DOHH2 (cell line): ENCODE data around the gene ZMYND8.

Experiments
- H3F3A ChIP-seq: fragments of 200-600 bp; sonication (generic), shearing (Covaris generic); 2 replicates; pipeline ENCODE4 v1.6.0; 2016; ENCODE audit warnings: antibody characterized with exemption, mild to moderate bottlenecking; ENCODE audit not compliant: control insufficient read depth, insufficient read depth
- H3K27ac ChIP-seq: fragments of 200-600 bp; sonication (generic); 2 replicates; pipeline ENCODE4 v1.5.1; 2014; ENCODE audit warnings: low read depth, mild to moderate bottlenecking, low read length, moderate library complexity
- H3K27me3 ChIP-seq: fragments of 200-600 bp; sonication (generic); 2 replicates; pipeline ENCODE4 v1.6.1; 2014; ENCODE audit warnings: mild to moderate bottlenecking, low read length, mixed read lengths; ENCODE audit not compliant: control insufficient read depth
- H3K36me3 ChIP-seq: fragments of 200-600 bp; sonication (generic); 2 replicates; pipeline ENCODE4 v1.6.1; 2014; ENCODE audit warnings: mild to moderate bottlenecking, low read length, moderate library complexity, mixed read lengths; ENCODE audit not compliant: control insufficient read depth
- H3K4me1 ChIP-seq: fragments of 200-600 bp; sonication (generic); 2 replicates; pipeline ENCODE4 v1.6.1; 2014; ENCODE audit warnings: mild to moderate bottlenecking, low read length, mixed read lengths; ENCODE audit not compliant: control insufficient read depth
- H3K4me2 ChIP-seq: fragments of 200-600 bp; sonication (generic); 2 replicates; pipeline ENCODE4 v1.6.0; 2014; ENCODE audit warnings: mild to moderate bottlenecking, low read length, moderate library complexity
- H3K4me3 ChIP-seq: fragments of 200-600 bp; sonication (generic); 2 replicates; pipeline ENCODE4 v1.5.1; 2014; ENCODE audit warnings: mild to moderate bottlenecking, low read length, mixed read lengths
- H3K79me2 ChIP-seq: fragments of 200-600 bp; sonication (generic); 2 replicates; pipeline ENCODE4 v1.6.1; 2014; ENCODE audit warnings: mild to moderate bottlenecking, low read length, mixed read lengths; ENCODE audit not compliant: control insufficient read depth
- H3K9me2 ChIP-seq: fragments of 200-600 bp; sonication (generic); replicated peaks from 2 replicates; pipeline ENCODE4 v1.6.1; 2014; ENCODE audit warnings: mild to moderate bottlenecking, low read length, mixed read lengths; ENCODE audit not compliant: control insufficient read depth
- H3K9me3 ChIP-seq: fragments of 200-600 bp; sonication (generic); 2 replicates; pipeline ENCODE4 v1.6.1; 2014; ENCODE audit warnings: antibody characterized with exemption, low read length, mixed read lengths; ENCODE audit not compliant: control insufficient read depth, insufficient read depth
- H4K20me1 ChIP-seq: fragments of 200-600 bp; sonication (generic); 2 replicates; pipeline ENCODE4 v1.6.0; 2014; ENCODE audit warnings: low read depth, mild to moderate bottlenecking, antibody characterized with exemption, low read length, moderate library complexity; ENCODE audit not compliant: control insufficient read depth, insufficient read depth
- EZH2phosphoT487 ChIP-seq: fragments of 200-600 bp; sonication (generic); IDR thresholded peaks from 2 replicates; pipeline ENCODE4 v1.6.1; 2017; ENCODE audit warnings: borderline replicate concordance, mild to moderate bottlenecking, antibody characterized with exemption, low read length, moderate library complexity, mixed read lengths
- TF ChIP-seq, protein P1 (sequence below): fragments of 200-600 bp; sonication (generic); IDR thresholded peaks from one replicate; pipeline ENCODE4 v1.5.1; 2014; ENCODE audit warnings: antibody characterized with exemption, mild to moderate bottlenecking, low read depth, low read length; ENCODE audit not compliant: poor library complexity, severe bottlenecking

ZMYND8 gene

GRCh38 chr20:47382746-47383415 is 26.4 kb upstream of the ZMYND8 start:
- TF ChIP-seq EZH2phosphoT487, result no peak
- TF ChIP-seq, protein P1, sequence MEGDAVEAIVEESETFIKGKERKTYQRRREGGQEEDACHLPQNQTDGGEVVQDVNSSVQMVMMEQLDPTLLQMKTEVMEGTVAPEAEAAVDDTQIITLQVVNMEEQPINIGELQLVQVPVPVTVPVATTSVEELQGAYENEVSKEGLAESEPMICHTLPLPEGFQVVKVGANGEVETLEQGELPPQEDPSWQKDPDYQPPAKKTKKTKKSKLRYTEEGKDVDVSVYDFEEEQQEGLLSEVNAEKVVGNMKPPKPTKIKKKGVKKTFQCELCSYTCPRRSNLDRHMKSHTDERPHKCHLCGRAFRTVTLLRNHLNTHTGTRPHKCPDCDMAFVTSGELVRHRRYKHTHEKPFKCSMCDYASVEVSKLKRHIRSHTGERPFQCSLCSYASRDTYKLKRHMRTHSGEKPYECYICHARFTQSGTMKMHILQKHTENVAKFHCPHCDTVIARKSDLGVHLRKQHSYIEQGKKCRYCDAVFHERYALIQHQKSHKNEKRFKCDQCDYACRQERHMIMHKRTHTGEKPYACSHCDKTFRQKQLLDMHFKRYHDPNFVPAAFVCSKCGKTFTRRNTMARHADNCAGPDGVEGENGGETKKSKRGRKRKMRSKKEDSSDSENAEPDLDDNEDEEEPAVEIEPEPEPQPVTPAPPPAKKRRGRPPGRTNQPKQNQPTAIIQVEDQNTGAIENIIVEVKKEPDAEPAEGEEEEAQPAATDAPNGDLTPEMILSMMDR, result no peak
- peaks cover 9% of the 10 kb centered on the region for H3K36me3 ChIP-seq
- no peaks in the 10 kb centered on the region for H3K9me2 ChIP-seq
- H3K27ac ChIP-seq, result no peak overlapping the region
- peaks cover 22% of the 10 kb centered on the region for H3K4me1 ChIP-seq
- H3K9me3 ChIP-seq, result no peaks in the 10 kb centered on the region
- H3K27me3 ChIP-seq, result no peaks in the 10 kb centered on the region
- H3K4me2 ChIP-seq, result no peak overlapping the region
- no peaks in the 10 kb centered on the region for H4K20me1 ChIP-seq
- H3K79me2 ChIP-seq, result 0 out of 2 replicates have a peak, but pooled peaks cover 3% of the 10 kb centered on the region
- H3K4me3 ChIP-seq, result no peak overlapping the region
- H3F3A ChIP-seq, result peaks cover 3% of the 10 kb centered on the region; the same call in 1 of the 2 replicates

DNA sequence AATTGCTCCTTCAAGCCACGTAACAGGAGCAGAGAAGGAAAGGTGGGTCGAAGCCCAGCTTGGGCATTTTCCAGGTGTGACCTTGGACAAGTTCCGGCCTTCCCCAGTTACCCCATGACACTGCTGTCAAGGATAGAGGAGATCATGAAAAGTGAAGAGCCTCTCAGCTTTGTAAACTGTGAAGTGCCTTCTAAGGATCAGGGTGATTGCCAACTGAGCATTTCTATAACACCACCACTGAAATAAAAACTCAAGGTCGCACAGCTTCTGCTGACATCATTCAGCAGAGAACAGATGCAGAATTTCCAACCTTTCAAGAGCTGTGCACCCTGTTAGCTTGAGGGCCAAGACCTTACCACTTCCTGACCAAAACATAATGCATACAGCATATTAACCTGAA is 24.0 kb upstream of the ZMYND8 start:
- H3K9me3 ChIP-seq, result no peaks in the 10 kb centered on the region
- H3F3A ChIP-seq, result peaks cover 3% of the 10 kb centered on the region; the same call in 1 of the 2 replicates
- no peaks in the 10 kb centered on the region for H3K9me2 ChIP-seq
- no peak overlapping the region for H3K4me3 ChIP-seq
- no peak overlapping the region for H3K27ac ChIP-seq
- no peak overlapping the region for H3K4me2 ChIP-seq
- H3K4me1 ChIP-seq, result peaks cover 14% of the 10 kb centered on the region
- no peaks in the 10 kb centered on the region for H4K20me1 ChIP-seq
- no peak for TF ChIP-seq EZH2phosphoT487
- TF ChIP-seq, protein P1, result no peak
- no peaks in the 10 kb centered on the region for H3K27me3 ChIP-seq
- H3K79me2 ChIP-seq, result 0 out of 2 replicates have a peak, but pooled peaks cover 3% of the 10 kb centered on the region
- peaks cover 9% of the 10 kb centered on the region for H3K36me3 ChIP-seq

DNA sequence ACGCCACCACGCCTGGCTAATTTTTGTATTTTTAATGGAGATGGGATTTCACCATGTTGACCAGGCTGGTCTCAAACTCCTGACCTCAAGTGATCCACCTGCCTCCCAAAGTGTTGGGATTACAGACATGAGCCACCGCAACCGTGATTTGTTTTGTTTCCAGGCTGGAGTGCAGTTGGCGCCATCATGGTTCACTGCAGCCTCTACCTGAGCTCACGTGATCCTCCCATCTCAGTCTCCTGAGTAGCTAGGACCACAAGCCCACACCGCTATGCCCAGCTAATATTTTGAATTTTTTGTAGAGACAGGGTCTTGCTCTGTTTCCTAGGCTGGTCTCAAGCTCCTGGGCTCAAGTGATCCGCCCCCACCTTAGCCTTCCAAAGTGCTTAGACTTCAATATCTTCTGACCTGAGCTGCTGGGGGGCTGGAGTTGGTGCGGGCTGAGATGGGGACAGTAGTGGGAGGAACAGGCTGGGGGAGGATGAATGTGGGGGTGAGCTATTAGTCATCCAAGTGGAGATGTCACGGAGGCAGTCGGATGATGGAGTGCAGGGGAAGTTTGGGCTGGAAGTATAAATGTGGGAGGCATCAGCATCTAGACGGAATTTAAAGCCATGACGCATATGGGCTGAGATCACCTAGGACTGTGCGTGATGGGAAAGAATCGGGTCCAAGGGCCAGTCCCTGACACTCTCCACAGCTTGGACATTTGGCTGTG is 23.1 kb upstream of the ZMYND8 start:
- Histone ChIP-seq H3K27me3 (no peaks in the 10 kb centered on the region), H3K9me3 (no peaks in the 10 kb centered on the region), H3K4me3 (no peak overlapping the region), H4K20me1 (no peaks in the 10 kb centered on the region), H3K4me1 (peaks cover 14% of the 10 kb centered on the region), H3K27ac (no peak overlapping the region), H3K36me3 (peaks cover 9% of the 10 kb centered on the region), H3K79me2 (0 out of 2 replicates have a peak, but pooled peaks cover 3% of the 10 kb centered on the region), H3F3A (no peaks in the 10 kb centered on the region), H3K9me2 (no peaks in the 10 kb centered on the region), H3K4me2 (no peak overlapping the region)
- TF ChIP-seq EZH2phosphoT487, result no peak
- TF ChIP-seq, protein P1, result no peak
